CD8-positive, alpha-beta memory T cell (primary cell): Measurements from ENCODE around the gene SLC29A2. TPM values are rescaled to one million over a fixed set of nuclear protein-coding genes. Genes with fewer than 3 reads are reported as not detected.

ENCODE experiments used
- CTCF ChIA-PET: fragments of 350-600 bp; sonication (Branson Sonifier 250); formaldehyde crosslinking; loops from one replicate; lab custom pipeline; 2021; ENCODE audit warnings: antibody characterized with exemption; lab: Charles Lee
- POLR2A ChIA-PET: fragments of 350-600 bp; sonication (Branson Sonifier 250); formaldehyde crosslinking; loops from one replicate; lab custom pipeline; 2021; ENCODE audit warnings: antibody characterized with exemption; lab: Charles Lee
- DNase-seq, 5 donors: peaks; one replicate each; pipeline versions ENCODE4 v3.0.0 to v3.0.0-alpha.2; 2020 to 2022; ENCODE audit warnings: mixed read lengths in 1 of 5
- H3K27ac ChIP-seq: one replicate; pipeline ENCODE4 v1.7.0; 2013; ENCODE audit warnings: low read depth, mild to moderate bottlenecking, low read length, moderate library complexity
- H3K27me3 ChIP-seq: 2 replicates; pipeline ENCODE4 v1.7.0; 2013; ENCODE audit warnings: low read length, mild to moderate bottlenecking; ENCODE audit not compliant: insufficient read depth, poor library complexity, severe bottlenecking
- H3K36me3 ChIP-seq: 2 replicates; pipeline ENCODE4 v1.7.0; 2013; ENCODE audit warnings: mild to moderate bottlenecking, low read length, moderate library complexity; ENCODE audit not compliant: insufficient read depth
- H3K4me1 ChIP-seq: 2 replicates; pipeline ENCODE4 v1.7.0; 2013; ENCODE audit warnings: mild to moderate bottlenecking, low read length, moderate library complexity; ENCODE audit not compliant: insufficient read depth
- H3K4me3 ChIP-seq: 2 replicates; pipeline ENCODE4 v1.7.0; 2013; ENCODE audit warnings: mild to moderate bottlenecking, low read length
- H3K9me3 ChIP-seq: 2 replicates; pipeline ENCODE4 v1.7.0; 2013; ENCODE audit warnings: mild to moderate bottlenecking, low read length
- H3K27ac Mint-ChIP-seq, 8 donors: one replicate each; pipeline ENCODE4 v1.8.0; 2020 to 2021; ENCODE audit warnings: mixed read lengths in 8 of 8, mild to moderate bottlenecking in 6 of 8, inconsistent platforms in 3 of 8, moderate library complexity in 3 of 8
- H3K27me3 Mint-ChIP-seq, 2 donors: one replicate each; pipeline ENCODE4 v1.8.0; 2020 to 2021; ENCODE audit warnings: mixed read lengths in 2 of 2, mild to moderate bottlenecking in 1 of 2, moderate library complexity in 1 of 2
- H3K36me3 Mint-ChIP-seq, 3 donors: one replicate each; pipeline ENCODE4 v1.8.0; 2020 to 2021; ENCODE audit warnings: mixed read lengths in 3 of 3, inconsistent platforms in 1 of 3, mild to moderate bottlenecking in 1 of 3
- H3K4me1 Mint-ChIP-seq, 3 donors: one replicate each; pipeline ENCODE4 v1.8.0; 2020 to 2021; ENCODE audit warnings: mixed read lengths in 3 of 3, inconsistent platforms in 1 of 3, mild to moderate bottlenecking in 1 of 3
- H3K4me3 Mint-ChIP-seq, 7 donors: one replicate each; pipeline ENCODE4 v1.8.0; 2020 to 2021; ENCODE audit warnings: mixed read lengths in 7 of 7, mild to moderate bottlenecking in 6 of 7, moderate library complexity in 4 of 7, inconsistent platforms in 2 of 7
- H3K9me3 Mint-ChIP-seq, 5 donors: one replicate each; pipeline ENCODE4 v1.8.0; 2020 to 2022; ENCODE audit warnings: mixed read lengths in 5 of 5, mild to moderate bottlenecking in 3 of 5, moderate library complexity in 2 of 5, inconsistent platforms in 1 of 5
- polyA plus RNA-seq: library from polyadenylated mRNA; unstranded; fragments of 300-500 nt; fragmentation: Illumina TruSeq; gene quantifications from one replicate; pipeline ENCODE4 v1.2.3, GENCODE V29; 2021
- total RNA-seq, 2 experiments: library from RNA; stranded (reverse); gene quantifications; one replicate each; pipeline ENCODE4 v1.2.3, GENCODE V29; 2021

The SLC29A2 gene
- total and polyA plus RNA-seq, 3 experiments from 2014 or later = 1.9 to 8.5 (median 7.9) TPM

GRCh38 chr11:66415423-66415822 is 43.9 kb upstream of the SLC29A2 start:
- Histone ChIP-seq H3K36me3 (no peaks in the 10 kb centered on the region), H3K27me3 (peaks cover 36% of the 10 kb centered on the region), H3K9me3 (no peaks in the 10 kb centered on the region), H3K27ac (no peak overlapping the region), H3K4me1 (no peaks in the 10 kb centered on the region), H3K4me3 (no peak overlapping the region)
- no peaks in the 10 kb centered on the region for H3K36me3 Mint-ChIP-seq
- ChIA-PET CTCF (no interaction called here), POLR2A (no interaction called here)
- no peak overlapping the region for H3K27ac Mint-ChIP-seq
- peaks cover 54 to 79% of the 10 kb centered on the region in 2 donors for H3K27me3 Mint-ChIP-seq
- no peak for DNase-seq
- H3K4me3 Mint-ChIP-seq = no peak overlapping the region
- H3K9me3 Mint-ChIP-seq = peaks cover 0 to 3% (median 2%) of the 10 kb centered on the region in 5 donors
- peaks cover 5 to 8% (median 8%) of the 10 kb centered on the region in 3 donors for H3K4me1 Mint-ChIP-seq

GRCh38 chr11:66414120-66414934 is 42.8 kb upstream of the SLC29A2 start:
- ChIA-PET CTCF (no interaction called here), POLR2A (no interaction called here)
- H3K4me3 Mint-ChIP-seq = no peak overlapping the region
- Histone ChIP-seq H3K4me3 (no peak overlapping the region), H3K4me1 (no peaks in the 10 kb centered on the region), H3K36me3 (no peaks in the 10 kb centered on the region), H3K27me3 (peaks cover 30% of the 10 kb centered on the region), H3K27ac (no peak overlapping the region), H3K9me3 (no peaks in the 10 kb centered on the region)
- no peaks in the 10 kb centered on the region for H3K36me3 Mint-ChIP-seq
- H3K27me3 Mint-ChIP-seq = peaks cover 57 to 80% of the 10 kb centered on the region in 2 donors
- H3K4me1 Mint-ChIP-seq = peaks cover 5 to 6% (median 5%) of the 10 kb centered on the region in 3 donors
- no peak overlapping the region for H3K27ac Mint-ChIP-seq
- no peak for DNase-seq
- peaks cover 0 to 3% (median 2%) of the 10 kb centered on the region in 5 donors for H3K9me3 Mint-ChIP-seq

GRCh38 chr11:66413167-66413566 is 41.6 kb upstream of the SLC29A2 start:
- Histone ChIP-seq H3K27me3 (peaks cover 20% of the 10 kb centered on the region), H3K4me1 (peaks cover 3% of the 10 kb centered on the region), H3K36me3 (no peaks in the 10 kb centered on the region), H3K27ac (no peak overlapping the region), H3K4me3 (no peak overlapping the region), H3K9me3 (no peaks in the 10 kb centered on the region)
- Mint-ChIP-seq H3K9me3 (no peaks in the 10 kb centered on the region), H3K27ac (no peak overlapping the region), H3K4me1 (peaks cover 2 to 5% (median 4%) of the 10 kb centered on the region in 3 donors), H3K36me3 (no peaks in the 10 kb centered on the region), H3K27me3 (peaks cover 51 to 73% of the 10 kb centered on the region in 2 donors), H3K4me3 (no peak overlapping the region)
- CTCF ChIA-PET = no interaction called here
- POLR2A ChIA-PET = no interaction called here
- DNase-seq = no peak

GRCh38 chr11:66412110-66412509 is 40.5 kb upstream of the SLC29A2 start:
- H3K27me3 ChIP-seq = peaks cover 15% of the 10 kb centered on the region
- POLR2A ChIA-PET = no interaction called here
- H3K4me3 Mint-ChIP-seq = peak overlapping the region in 1 of 7 donors; percentile 7

GRCh38 chr11:66411323-66411722 is 39.8 kb upstream of the SLC29A2 start:
- H3K27me3 ChIP-seq = peaks cover 9% of the 10 kb centered on the region
- no peaks in the 10 kb centered on the region for H3K36me3 ChIP-seq
- H3K27me3 Mint-ChIP-seq = peaks cover 34 to 56% of the 10 kb centered on the region in 2 donors
- H3K4me1 Mint-ChIP-seq = peaks cover 2 to 5% (median 4%) of the 10 kb centered on the region in 3 donors
- H3K27ac ChIP-seq = no peak overlapping the region
- H3K36me3 Mint-ChIP-seq = no peaks in the 10 kb centered on the region
- H3K9me3 ChIP-seq = no peaks in the 10 kb centered on the region
- H3K9me3 Mint-ChIP-seq = no peaks in the 10 kb centered on the region
- peaks cover 3% of the 10 kb centered on the region for H3K4me1 ChIP-seq
- ChIA-PET POLR2A (interaction anchor here (0.5 kb wide), 1 partner anchor 903 kb away, joined by 5 read pairs; no protein-coding TSS in a partner anchor), CTCF (interaction anchor here (0.6 to 1.1 kb wide), 2 partner anchors 10 to 168 kb away, joined by 3 read pairs; no protein-coding TSS in a partner anchor)
- no peak overlapping the region for H3K27ac Mint-ChIP-seq
- H3K4me3 ChIP-seq = no peak overlapping the region
- peak overlapping the region in 1 of 7 donors; percentile 46 for H3K4me3 Mint-ChIP-seq
- peak in 1 of 5 donors; percentile 5 for DNase-seq

More at GRCh38 chr11:66412110-66412509, 40.5 kb upstream of the SLC29A2 start:
- CTCF ChIA-PET = interaction anchor here (0.6 to 1.1 kb wide), 2 partner anchors 11 to 168 kb away, joined by 3 read pairs; no protein-coding TSS in a partner anchor
- Histone ChIP-seq H3K9me3 (no peaks in the 10 kb centered on the region), H3K36me3 (no peaks in the 10 kb centered on the region), H3K4me3 (no peak overlapping the region), H3K4me1 (peaks cover 3% of the 10 kb centered on the region), H3K27ac (no peak overlapping the region)
- DNase-seq = no peak
- Mint-ChIP-seq H3K9me3 (no peaks in the 10 kb centered on the region), H3K27ac (peak overlapping the region in 1 of 8 donors; percentile 23), H3K4me1 (peaks cover 2 to 5% (median 4%) of the 10 kb centered on the region in 3 donors), H3K27me3 (peaks cover 41 to 63% of the 10 kb centered on the region in 2 donors), H3K36me3 (no peaks in the 10 kb centered on the region)

- H3K27ac ChIP-seq = no peak overlapping the region
- no peaks in the 10 kb centered on the region for H3K9me3 ChIP-seq
- Mint-ChIP-seq H3K9me3 (no peaks in the 10 kb centered on the region), H3K4me3 (peak overlapping the region in 1 of 7 donors; percentile 40), H3K27ac (no peak overlapping the region), H3K27me3 (peaks cover 26 to 54% of the 10 kb centered on the region in 2 donors), H3K36me3 (no peaks in the 10 kb centered on the region), H3K4me1 (peaks cover 2 to 5% (median 4%) of the 10 kb centered on the region in 3 donors)
- POLR2A ChIA-PET = no interaction called here
- H3K4me1 ChIP-seq = peaks cover 3% of the 10 kb centered on the region
- H3K36me3 ChIP-seq = no peaks in the 10 kb centered on the region
- CTCF ChIA-PET = interaction anchor here (0.7 to 5.3 kb wide), 5 partner anchors 11 to 268 kb away, joined by 3 to 37 read pairs (median 10); partner anchors contain the start of genes MRPL11, NPAS4 and RBM4B
- peaks cover 13% of the 10 kb centered on the region for H3K27me3 ChIP-seq
- no peak for DNase-seq
- no peak overlapping the region for H3K4me3 ChIP-seq
Measured at GRCh38 chr11:66410191-66410590, 38.6 kb upstream of the SLC29A2 start.

- peaks cover 2 to 5% (median 4%) of the 10 kb centered on the region in 3 donors for H3K4me1 Mint-ChIP-seq
- H3K36me3 ChIP-seq = no peaks in the 10 kb centered on the region
Measured at GRCh38 chr11:66409226-66409625, 37.7 kb upstream of the SLC29A2 start.

More at GRCh38 chr11:66409226-66409625, 37.7 kb upstream of the SLC29A2 start:
- H3K4me3 Mint-ChIP-seq = no peak overlapping the region
- Histone ChIP-seq H3K4me3 (no peak overlapping the region), H3K4me1 (peaks cover 3% of the 10 kb centered on the region), H3K9me3 (no peaks in the 10 kb centered on the region), H3K27me3 (peaks cover 9% of the 10 kb centered on the region), H3K27ac (no peak overlapping the region)
- no peaks in the 10 kb centered on the region for H3K36me3 Mint-ChIP-seq
- ChIA-PET CTCF (interaction anchor here (0.7 to 5.3 kb wide), 22 partner anchors 8 to 337 kb away, joined by 3 to 37 read pairs (median 4); partner anchors contain the start of genes ACTN3, DPP3, MRPL11 and NPAS4), POLR2A (interaction anchor here (0.5 to 1.3 kb wide), 3 partner anchors 12 to 904 kb away, joined by 3 to 4 read pairs (median 3); no protein-coding TSS in a partner anchor)
- no peak for DNase-seq
- no peaks in the 10 kb centered on the region for H3K9me3 Mint-ChIP-seq
- H3K27me3 Mint-ChIP-seq = peaks cover 25 to 52% of the 10 kb centered on the region in 2 donors
- no peak overlapping the region for H3K27ac Mint-ChIP-seq
